ENCODE results near the gene ITIH6.
"Not testable (repeated sequence)": the region's sequence is repeated elsewhere in the genome, so short reads cannot be mapped to it uniquely, and the experiment has no call there.

Gene ITIH6
- total RNA-seq, result 0 reads per million in 2 donors

- DNase-seq, result no peak
Measured at GRCh38 chrX:54798137-54798536, at the start of gene ITIH6. Gene ITIH6, minus strand, starts transcription at chrX:54798255. Its CDS starts 45 bp downstream, at chrX:54798210.

GRCh38 chrX:54847700-54848099 is 49.6 kb upstream of the ITIH6 start:
- DNase-seq, result not testable (repeated sequence)

- DNase-seq, result no peak
Measured at GRCh38 chrX:54843050-54843449, 45.0 kb upstream of the ITIH6 start.

- DNase-seq, result no peak
Measured at GRCh38 chrX:54842607-54843006, 44.6 kb upstream of the ITIH6 start.

- not testable (repeated sequence) for DNase-seq
Measured at GRCh38 chrX:54841184-54841874, 43.3 kb upstream of the ITIH6 start.

GRCh38 chrX:54838583-54838982 is 40.5 kb upstream of the ITIH6 start:
- no peak for DNase-seq

GRCh38 chrX:54826598-54826997 is 28.5 kb upstream of the ITIH6 start:
- DNase-seq, result no peak

- DNase-seq, result no peak
Measured at GRCh38 chrX:54825716-54826438, 27.8 kb upstream of the ITIH6 start.

- no peak for DNase-seq
Measured at GRCh38 chrX:54824722-54825121, 26.7 kb upstream of the ITIH6 start.

- no peak for DNase-seq
Measured at GRCh38 chrX:54824195-54824594, 26.1 kb upstream of the ITIH6 start.

GRCh38 chrX:54821310-54821709 is 23.3 kb upstream of the ITIH6 start:
- DNase-seq, result no peak

GRCh38 chrX:54820737-54821136 is 22.7 kb upstream of the ITIH6 start:
- no peak for DNase-seq

- no peak for DNase-seq
Measured at GRCh38 chrX:54819201-54819600, 21.1 kb upstream of the ITIH6 start.

- no peak for DNase-seq
Measured at GRCh38 chrX:54818221-54818620, 20.2 kb upstream of the ITIH6 start.

- no peak for DNase-seq
Measured at GRCh38 chrX:54817220-54817820, 19.3 kb upstream of the ITIH6 start.

GRCh38 chrX:54812306-54812705 is 14.3 kb upstream of the ITIH6 start:
- DNase-seq, result no peak

GRCh38 chrX:54811301-54811885 is 13.3 kb upstream of the ITIH6 start:
- DNase-seq, result no peak

GRCh38 chrX:54810532-54810931 is 12.5 kb upstream of the ITIH6 start:
- DNase-seq, result no peak

- DNase-seq, result peak; percentile 76
Measured at GRCh38 chrX:54808605-54809483, 10.8 kb upstream of the ITIH6 start.

- DNase-seq, result peak; percentile 39
Measured at GRCh38 chrX:54808109-54808604, 10.1 kb upstream of the ITIH6 start.

GRCh38 chrX:54807524-54808108 is 9.6 kb upstream of the ITIH6 start, which contains the start of gene MAGED2:
Gene MAGED2, plus strand, starts transcription at chrX:54807745. Its CDS starts 1,587 bp downstream, at chrX:54809332.
- peak; percentile 37 for DNase-seq

- DNase-seq, result no peak
Measured at GRCh38 chrX:54799046-54799445, 991 bp upstream of the ITIH6 start.

Data from T-helper 9 cell (primary cell).